GM18508 (cell line): Measurements from ENCODE around the gene CHI3L2.

Experiments
- ATAC-seq: cut with Tn5 transposase; IDR thresholded peaks from one replicate; pipeline ENCODE4 v1.9.1; 2021; ENCODE audit warnings: moderate number of reproducible peaks; ENCODE audit not compliant: insufficient read depth, unreplicated experiment

Gene CHI3L2

DNA sequence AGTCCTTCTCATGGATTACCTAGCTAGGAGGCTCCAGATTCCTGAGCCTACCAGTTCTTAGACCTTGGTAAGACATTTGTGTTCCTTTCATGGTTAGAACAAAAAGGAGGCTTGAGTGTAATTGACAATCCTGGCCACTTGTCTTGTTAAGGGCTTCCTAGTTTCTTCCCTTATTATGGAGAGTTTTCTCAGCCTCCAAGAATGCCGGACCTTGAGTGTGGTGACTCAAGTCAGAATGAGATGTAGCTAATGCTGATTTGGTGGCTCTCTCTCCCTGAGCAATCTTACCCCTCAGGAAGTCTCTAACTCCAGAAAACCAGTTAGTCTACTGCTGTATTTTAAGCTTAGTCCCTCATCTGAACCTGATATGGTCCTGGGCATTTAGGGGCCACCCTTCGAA lies 14.3 kb downstream of the CHI3L2 start:
- no peak for ATAC-seq

DNA sequence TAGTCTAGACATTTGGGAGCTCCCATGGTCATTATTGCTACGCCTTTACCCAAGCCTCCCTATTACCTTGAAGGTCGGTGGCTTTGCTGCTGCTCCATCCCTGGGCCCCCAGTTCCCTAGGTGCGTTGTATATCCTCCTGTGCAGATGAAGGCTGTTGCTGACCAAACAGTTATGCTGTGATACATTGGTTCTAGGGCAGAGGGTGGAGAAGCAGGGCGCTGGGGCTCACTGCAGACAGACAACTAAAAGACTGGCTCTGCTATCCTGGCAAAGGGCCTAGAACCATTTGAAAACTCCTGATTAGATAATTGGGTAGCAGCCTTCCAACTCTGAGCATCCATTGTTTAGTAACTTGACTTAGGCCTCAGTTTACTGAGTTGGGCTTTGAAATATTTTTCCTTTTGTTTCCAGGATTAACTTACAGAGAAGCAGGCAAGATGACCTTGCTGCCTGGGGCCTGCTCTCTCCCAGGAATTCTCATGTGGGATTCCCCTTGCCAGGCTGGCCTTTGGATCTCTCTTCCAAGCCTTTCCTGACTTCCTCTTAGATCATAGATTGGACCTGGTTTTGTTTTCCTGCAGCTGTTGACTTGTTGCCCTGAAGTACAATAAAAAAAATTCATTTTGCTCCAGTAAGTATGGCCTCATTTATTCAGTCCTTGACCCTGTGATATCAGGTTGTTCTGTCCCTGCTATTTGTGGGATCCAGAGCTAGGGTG lies 15.5 kb downstream of the CHI3L2 start:
- ATAC-seq: no peak

DNA sequence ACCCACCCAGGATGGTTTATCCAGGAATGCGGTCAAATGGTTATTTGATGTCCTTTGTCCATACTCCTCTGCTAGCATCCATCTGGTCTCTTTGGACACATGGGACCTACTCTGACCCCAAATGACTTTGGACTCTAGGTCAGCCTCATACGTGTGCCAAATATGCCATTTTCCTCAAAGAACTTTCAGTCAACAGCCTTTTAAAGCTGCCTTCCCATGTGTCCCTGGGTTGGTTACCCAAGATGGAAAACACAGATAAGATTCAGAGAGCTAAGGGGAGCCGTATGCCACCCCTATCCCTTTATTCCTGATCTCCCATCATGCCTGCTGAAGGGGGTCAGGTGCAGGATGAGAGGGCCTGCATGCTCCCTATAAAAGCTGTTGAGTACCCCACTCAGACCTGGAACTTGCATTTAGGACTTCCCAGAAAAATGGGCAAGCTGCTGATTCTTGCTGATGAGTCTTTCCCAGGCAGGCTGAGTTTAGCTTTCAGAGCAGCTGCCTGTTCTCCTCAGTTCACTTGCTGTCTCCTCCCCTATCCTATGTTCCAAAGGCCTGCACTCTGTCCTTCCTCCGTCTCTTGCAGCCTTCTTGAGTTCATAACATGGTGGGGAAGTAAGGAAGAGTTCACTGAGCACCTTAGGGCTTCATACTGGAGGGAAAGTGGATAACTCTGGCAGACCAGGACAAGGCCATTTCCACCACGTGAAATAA lies 19.8 kb downstream of the CHI3L2 start:
- no peak for ATAC-seq

DNA sequence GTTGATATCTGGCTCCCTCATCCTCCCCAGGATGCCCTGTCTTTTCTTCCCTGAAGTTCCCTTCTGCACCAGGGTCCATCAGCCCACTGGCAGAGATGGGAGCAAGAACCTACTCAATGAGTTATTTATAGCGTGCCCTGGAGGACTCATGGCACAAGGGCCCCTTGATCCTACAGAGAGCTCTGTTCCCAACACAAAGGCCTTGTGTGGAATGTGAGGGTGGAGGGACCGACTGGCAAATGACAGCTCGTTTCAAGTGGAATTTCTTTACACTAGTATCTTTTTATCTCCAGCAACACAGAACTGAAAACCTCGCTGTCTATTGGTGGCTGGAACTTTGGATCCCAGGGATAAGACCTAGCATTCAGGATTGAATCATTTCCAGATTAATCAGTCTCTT lies 22.4 kb downstream of the CHI3L2 start:
- ATAC-seq: no peak

DNA sequence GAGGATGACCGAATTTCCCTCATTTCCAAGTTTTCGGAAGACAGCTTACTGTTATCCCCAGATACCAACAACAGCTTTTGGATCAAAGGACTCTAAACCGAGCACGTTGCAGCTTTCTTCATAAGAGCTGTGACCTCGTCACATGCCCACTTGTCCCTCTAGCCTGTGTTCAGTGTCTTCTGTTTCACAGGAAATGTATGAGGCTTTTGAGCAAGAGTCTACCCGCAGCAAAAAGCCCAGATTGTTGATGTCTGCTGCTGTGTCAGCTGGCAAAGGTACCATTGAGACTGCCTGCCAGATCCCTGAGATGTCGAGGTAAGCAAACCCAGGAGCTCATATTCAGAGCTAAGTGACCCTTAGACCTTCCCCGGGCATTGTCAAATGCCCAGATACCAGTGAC lies 24.1 kb downstream of the CHI3L2 start:
- ATAC-seq: no peak

DNA sequence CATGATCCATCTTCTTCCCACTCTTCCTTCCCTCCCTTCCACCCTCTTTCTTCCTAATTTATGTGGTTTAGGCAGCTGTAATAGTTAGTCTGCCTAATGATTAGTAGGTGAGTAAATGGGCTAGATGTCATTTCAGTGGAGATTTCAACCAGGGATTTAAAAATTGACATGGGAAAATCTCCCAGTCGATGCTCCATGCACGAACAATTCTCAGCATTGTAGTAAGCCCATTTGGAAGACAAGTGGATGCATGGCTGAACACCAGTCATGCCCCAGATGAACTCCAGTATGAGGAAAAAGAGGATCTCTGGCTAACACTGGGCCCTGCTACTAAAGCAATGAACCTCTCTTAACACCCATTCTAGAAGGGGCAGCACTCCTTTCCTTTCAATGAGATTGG lies 25.3 kb downstream of the CHI3L2 start:
- ATAC-seq: no peak

DNA sequence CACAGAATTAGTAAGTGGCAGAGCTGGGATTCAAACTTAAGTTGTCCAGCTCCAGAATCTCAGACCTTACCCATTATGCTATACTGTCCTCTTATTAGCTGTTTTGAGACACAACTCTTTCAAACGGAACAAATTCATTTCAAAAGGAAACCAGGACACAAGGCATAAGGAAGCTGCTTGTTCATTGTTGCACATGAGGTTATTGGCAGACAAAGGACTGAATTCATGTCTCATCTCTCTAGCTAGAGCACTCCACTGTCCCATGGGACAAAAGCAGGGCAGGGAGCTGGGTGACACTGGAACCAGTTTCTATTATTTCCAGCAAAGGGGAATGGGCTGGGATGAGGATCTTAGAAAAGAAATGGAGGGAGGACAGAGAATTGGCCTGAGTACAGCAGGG lies 26.4 kb downstream of the CHI3L2 start:
- no peak for ATAC-seq

DNA sequence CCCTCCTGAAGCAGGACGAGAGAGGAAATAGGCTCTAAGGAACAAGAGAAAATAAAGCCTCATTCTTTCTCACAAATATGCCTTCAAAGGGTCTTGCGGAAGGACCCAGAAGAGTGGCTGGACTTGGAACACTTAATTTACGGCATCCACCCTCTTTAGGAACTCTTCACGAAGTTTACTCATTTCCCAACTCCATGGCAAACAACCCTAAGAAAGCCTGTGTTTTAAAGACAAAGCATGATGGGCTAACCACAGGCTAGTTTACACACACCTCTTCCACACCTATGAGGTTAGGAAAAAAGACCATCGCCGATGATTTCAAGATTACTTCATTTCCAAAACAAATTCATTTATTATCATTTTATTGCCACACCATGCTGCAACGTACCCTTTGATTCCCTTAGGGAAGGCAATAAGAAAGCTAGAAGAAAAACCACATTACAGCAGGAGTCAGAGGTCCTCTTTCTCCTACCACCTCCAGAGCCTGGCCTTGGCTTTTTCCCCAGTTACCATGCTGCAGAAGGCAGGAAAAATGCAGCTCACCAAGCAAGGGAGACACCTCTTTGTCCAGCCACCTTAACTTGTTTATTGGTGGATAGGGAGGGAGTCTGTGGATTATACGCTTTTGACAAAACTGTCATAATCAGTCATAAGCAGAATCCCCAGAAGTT lies 29.6 kb downstream of the CHI3L2 start:
- no peak for ATAC-seq

DNA sequence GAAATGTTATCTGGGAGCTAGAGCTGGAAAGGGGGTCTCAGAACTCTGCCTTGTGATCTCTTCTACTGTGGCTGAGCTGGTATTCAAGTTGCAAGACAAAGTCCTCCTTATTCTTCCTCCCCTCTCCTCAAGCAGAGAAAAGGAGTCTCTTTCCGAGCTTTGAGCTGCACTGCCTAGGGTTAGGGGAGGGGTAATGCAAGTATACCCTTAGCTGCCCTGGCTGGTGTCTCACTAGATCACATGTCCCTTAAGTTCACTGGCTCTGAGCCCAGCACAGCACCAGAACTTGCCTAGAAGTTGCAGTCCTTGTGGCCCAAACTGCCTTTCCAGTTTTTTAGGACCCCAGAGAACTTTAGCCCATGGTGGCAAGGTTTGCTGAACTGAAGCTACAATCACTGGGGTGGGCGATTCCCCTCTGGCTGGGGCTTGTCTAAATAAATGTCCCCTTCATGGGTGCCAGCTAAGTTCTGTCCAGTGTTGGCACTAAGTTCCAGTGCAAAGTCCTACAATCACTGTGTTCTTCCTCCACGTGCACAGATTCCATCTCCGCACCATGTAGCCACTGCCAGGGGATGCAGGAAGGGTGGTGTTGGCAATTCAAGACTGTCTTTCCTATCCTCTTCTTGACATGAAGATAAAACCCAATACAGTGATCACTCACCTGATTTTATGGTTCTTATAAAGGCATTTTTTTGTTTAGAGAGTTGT lies 40.4 kb downstream of the CHI3L2 start:
- ATAC-seq: no peak

DNA sequence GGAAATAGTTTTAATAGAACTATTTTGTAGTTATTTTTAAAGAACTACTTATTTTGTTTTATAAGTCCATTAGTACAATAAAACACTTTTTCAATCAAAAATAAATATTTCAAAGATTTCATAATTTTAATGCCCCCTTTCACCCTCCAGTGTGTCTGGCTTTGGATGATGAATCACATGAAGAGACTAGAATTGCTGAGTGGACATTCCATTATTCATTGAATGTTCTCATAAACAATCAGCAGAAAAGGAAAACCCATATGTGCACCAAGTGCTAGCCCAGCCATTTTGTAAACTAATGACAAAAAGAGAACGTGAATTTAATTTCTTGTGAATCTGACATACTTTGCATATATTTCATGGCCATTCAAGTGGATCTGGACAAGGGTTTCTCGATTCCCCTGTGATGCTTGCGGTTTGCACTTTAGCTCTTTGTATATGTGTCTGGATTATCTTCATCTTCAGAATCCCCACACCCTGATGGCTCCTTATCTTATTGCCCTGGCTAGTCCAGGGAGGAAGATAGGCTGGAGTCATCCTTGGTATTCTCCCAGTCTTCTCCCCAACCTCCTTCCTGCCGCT lies 42.4 kb downstream of the CHI3L2 start:
- no peak for ATAC-seq

DNA sequence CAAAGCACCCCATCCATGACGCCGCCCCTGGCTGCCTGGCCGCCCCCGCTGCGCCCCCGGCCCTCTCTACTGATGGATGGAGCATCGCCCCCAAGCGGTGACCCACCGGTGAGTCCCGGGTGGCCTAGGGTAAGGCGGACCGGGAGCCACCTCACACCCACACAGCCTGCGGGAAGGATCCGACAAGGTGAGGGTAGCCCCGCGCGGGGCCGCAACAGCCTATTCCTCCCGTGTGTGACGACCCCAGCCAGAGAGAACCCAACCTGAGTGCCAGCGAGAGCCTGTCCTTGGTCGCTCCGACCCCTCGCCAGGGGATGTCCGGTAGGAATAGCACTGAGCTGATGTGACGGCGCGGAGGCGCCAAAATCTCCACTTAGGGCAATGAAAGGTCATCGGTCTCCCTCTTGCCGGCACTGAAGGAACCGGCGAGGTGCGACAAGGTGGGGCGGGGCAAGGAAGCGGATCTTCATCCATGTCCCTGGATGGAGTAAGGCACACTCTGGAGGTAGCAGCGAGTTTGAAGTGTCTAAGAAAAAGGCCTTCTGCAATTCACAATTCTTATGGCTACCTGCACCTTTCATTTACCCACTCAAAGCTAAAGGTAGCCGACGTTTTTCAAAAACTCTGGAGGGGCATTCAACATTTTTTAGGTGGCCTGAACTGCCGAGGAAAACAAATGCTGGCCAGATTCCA lies 43.4 kb downstream of the CHI3L2 start:
- no peak for ATAC-seq

DNA sequence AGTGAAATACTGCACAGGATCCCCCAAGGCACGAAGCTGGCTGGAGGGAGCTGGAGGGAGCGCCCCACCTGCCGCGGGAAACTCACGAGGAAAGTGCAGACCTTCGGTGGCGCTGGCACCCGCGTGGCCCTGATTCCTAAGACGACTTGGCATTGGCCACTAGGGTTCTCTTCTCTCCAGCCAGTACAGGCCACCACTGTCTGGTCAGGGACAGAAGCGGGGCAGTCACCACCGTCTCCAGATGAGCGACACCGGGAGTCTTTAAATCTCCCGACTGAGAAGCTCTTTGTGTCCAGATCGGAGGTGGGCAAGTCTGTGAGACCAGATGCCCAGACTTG lies 43.9 kb downstream of the CHI3L2 start:
- ATAC-seq: no peak

DNA sequence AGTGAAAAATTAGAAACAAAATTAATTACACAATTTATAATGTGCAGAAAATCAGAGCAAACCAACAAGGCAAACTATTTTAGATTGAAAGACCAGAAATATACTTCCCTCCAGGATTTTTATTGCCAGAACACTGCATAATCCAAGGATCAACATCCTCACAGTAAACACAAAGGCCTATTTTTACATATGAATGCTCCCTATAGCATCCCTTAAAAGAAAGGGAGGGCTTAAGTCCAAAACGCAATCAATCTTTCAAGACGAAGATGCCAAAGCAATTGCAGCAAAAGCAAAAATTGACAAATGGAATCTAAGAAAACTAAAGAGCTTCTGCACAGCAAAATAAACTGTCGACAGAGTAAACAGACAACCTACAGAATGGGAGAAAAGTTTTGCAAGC lies 44.6 kb downstream of the CHI3L2 start:
- no peak for ATAC-seq

DNA sequence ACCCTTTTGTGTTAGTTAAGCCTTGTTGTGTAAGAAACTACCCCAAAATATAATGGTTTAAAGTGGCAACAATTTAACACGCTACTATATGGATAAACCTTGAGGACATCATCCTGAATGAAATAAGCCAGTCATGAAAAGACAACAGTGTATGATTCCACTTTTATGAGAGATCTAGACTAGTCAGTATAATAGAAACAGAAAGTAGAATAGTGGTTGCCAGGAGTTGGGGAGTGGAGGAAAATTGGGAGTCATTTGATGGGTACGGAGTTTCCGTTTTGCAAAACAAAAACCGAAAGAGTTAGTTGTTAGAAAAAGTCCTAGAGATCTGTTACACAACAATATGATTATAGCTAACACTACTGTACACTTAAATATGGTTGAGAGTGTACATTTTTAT lies 47.1 kb downstream of the CHI3L2 start:
- ATAC-seq: no peak

DNA sequence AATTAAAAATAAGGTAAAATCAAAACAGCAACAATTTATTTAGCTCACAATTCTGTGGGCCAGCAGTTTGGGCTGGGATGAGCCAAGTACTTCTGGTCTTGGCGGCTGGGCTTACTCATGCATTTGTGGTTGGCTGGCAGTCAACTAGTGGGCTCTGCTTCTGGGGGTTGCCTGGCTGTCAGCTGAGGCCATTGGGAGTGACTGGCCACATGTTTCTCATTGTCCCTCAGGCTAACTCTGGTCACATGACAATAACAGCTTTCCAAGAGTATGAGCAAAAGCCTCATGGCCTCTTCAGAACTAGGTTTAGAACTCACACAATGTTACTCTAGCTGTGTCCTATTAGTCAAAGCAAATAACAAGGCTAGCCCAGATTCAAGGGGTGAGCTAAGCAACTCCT lies 47.6 kb downstream of the CHI3L2 start:
- ATAC-seq: no peak

DNA sequence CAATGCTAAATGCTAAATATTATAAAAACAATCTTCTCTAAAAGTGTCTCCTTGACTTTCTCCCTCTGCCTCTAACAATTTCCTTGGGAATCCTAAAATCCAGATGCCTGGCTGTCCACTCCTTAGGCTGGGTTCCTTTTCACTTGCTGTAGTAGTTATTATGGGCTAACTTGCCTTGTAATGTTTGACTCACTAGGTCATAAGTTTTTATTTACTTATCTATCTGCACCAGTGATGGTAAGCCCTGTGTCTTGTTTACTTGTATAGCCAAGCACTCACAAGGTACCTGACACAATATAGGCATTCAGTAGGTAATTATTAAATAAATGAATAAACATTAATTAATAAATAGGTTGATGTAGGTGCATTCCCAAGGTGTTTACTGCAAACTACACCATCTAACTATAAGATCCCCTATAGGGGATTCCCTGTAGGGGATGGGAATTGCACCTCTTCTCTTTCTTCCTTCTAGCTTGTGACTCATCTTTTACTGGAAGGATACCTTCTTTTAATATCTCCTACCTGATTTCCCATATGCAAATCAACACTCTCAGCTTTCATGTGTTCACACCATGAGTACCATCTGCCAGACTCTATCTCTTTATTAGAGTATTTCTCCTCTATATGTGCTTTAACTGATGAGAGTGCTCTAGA lies 48.4 kb downstream of the CHI3L2 start:
- ATAC-seq: no peak

DNA sequence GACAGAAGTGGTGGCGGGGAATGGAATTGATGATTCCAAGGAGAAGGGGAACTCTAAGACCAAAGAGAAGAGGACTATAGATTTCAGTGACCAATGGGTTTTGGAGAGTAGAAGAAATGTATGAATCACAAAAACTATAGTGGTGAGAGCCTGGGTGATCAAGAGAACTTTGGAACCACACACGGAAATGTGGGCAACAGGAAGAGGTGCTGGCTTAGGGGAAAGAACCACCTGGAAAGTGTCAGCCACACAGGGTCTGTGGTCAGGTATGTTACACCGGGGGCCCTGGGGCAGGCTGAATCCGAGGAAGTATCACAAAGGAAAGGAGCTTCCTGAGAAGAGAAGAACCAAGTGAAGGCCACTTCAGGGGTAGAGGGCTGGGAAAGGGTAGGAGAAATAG lies 51.6 kb downstream of the CHI3L2 start:
- no peak for ATAC-seq

DNA sequence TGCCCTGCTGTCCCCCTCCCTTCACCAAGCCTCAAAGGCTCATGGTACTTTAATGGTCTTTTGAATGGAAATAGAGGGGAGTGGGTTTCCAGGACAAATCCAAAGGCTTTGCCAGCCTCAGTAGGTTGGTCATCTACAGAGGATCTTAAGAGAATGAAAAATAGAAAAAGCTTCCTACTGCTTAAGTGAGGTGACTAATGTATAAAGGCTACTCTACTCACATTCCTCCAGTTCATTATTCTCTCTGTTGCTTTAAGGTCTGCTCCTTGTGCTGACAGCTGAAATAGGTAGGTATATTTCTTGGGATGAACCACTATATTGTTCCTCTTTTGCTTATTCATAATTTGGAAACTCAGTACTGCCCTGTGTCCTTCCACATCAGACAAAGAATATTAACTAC lies 52.8 kb downstream of the CHI3L2 start:
- no peak for ATAC-seq

DNA sequence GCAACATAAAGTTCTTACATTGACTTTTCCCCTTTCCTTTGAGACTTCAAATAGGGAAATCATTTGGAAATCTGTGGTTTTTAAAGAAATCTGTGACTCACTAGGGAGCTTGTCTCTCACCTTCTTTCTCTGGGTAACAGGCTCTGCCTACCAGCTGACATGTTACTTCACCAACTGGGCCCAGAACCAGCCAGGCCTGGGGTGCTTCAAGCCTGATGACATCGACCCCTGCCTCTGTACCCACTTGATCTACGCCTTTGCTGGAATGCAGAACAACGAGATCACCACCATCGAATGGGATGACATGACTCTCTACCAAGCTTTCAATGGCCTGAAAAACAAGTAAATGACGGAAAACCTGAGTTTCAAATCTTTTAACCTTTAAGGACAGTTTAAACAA lies 53.9 kb downstream of the CHI3L2 start:
- ATAC-seq: no peak

DNA sequence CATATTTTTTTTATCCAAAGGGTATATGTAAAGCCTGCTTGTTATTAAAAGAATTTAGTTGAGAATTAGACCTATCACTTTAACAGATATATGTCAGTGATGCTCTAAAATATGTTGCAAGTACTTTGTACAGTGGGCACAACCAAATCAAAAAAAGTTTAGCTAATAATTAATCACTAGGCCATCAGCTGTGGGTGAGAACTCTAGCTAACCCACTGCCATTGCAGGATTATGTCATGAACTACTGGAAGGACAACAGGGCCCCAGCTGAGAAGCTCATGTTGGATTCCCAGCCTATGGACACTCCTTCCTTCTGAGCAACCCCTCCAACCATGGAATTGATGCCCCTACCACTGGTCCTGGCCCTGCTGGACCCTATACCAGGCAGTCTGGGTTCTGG lies 56.3 kb downstream of the CHI3L2 start:
- no peak for ATAC-seq
